Suppressor macrophage treated with lipopolysaccharide for 1 hour (primary cell): ENCODE data around the gene ZMYM2.

Experiments used
- DNase-seq, 3 donors: peaks; one replicate each; pipeline ENCODE4 v3.0.0-alpha.2; 2020 to 2022

ZMYM2 gene

GRCh38 chr13:20049558-20050473 lies 91.3 kb downstream of the ZMYM2 start:
- peak in 2 of 3 donors; percentile 20 to 38 for DNase-seq

- DNase-seq = no peak
Measured at GRCh38 chr13:20051366-20051765, 92.8 kb downstream of the ZMYM2 start.

- no peak for DNase-seq
Measured at GRCh38 chr13:20053016-20053415, 94.5 kb downstream of the ZMYM2 start.

GRCh38 chr13:20053891-20054290 lies 95.4 kb downstream of the ZMYM2 start:
- no peak for DNase-seq

- no peak for DNase-seq
Measured at GRCh38 chr13:20054586-20054985, 96.1 kb downstream of the ZMYM2 start.

- no peak for DNase-seq
Measured at GRCh38 chr13:20057214-20057613, 98.7 kb downstream of the ZMYM2 start.

- no peak for DNase-seq
Measured at GRCh38 chr13:20057963-20058362, 99.4 kb downstream of the ZMYM2 start.

GRCh38 chr13:20058476-20058875 lies 99.9 kb downstream of the ZMYM2 start:
- no peak for DNase-seq

GRCh38 chr13:20064128-20064527 lies 105.6 kb downstream of the ZMYM2 start:
- no peak for DNase-seq

- DNase-seq = no peak
Measured at GRCh38 chr13:20065516-20065915, 107.0 kb downstream of the ZMYM2 start.

GRCh38 chr13:20069956-20070355 lies 111.4 kb downstream of the ZMYM2 start:
- DNase-seq = no peak

- peak; percentile 12 to 58 (median 58) for DNase-seq
Measured at GRCh38 chr13:20073775-20074174, 115.2 kb downstream of the ZMYM2 start.

GRCh38 chr13:20074966-20075365 lies 116.4 kb downstream of the ZMYM2 start:
- no peak for DNase-seq

- DNase-seq = peak; percentile 28 to 76 (median 75)
Measured at GRCh38 chr13:20077086-20077485, 118.6 kb downstream of the ZMYM2 start.

- DNase-seq = no peak
Measured at GRCh38 chr13:20080377-20081164, 122.0 kb downstream of the ZMYM2 start.

- DNase-seq = peak in 2 of 3 donors; percentile 35
Measured at GRCh38 chr13:20090349-20090748, 131.8 kb downstream of the ZMYM2 start.

GRCh38 chr13:20093951-20094350 lies 135.4 kb downstream of the ZMYM2 start:
- DNase-seq = no peak

GRCh38 chr13:20099319-20099718 lies 140.8 kb downstream of the ZMYM2 start:
- no peak for DNase-seq

GRCh38 chr13:20101467-20102316 lies 143.2 kb downstream of the ZMYM2 start:
- no peak for DNase-seq

- peak in 1 of 3 donors; percentile 19 for DNase-seq
Measured at GRCh38 chr13:20102525-20103180, 144.1 kb downstream of the ZMYM2 start.

- DNase-seq = no peak
Measured at GRCh38 chr13:20105161-20105689, 146.7 kb downstream of the ZMYM2 start.

- DNase-seq = no peak
Measured at GRCh38 chr13:20106742-20107141, 148.2 kb downstream of the ZMYM2 start.
